H1 (cell line): ENCODE data around the gene TRIM14. TPM values are rescaled to one million over a fixed set of nuclear protein-coding genes. Genes with fewer than 3 reads are reported as not detected.
"Not testable (repeated sequence)": the region's sequence is repeated elsewhere in the genome, so short reads cannot be mapped to it uniquely, and the experiment has no call there.

Source experiments
- CTCF ChIA-PET: fragments of 300-600 bp; sonication (Branson Sonifier 250); formaldehyde crosslinking; loops from one replicate; lab custom pipeline; 2021; ENCODE audit not compliant: partially characterized antibody; lab: Charles Lee
- POLR2A ChIA-PET: fragments of 300-600 bp; sonication (Branson Sonifier 250); formaldehyde crosslinking; loops from one replicate; lab custom pipeline; 2021; ENCODE audit warnings: inconsistent platforms; ENCODE audit not compliant: partially characterized antibody; lab: Charles Lee
- DNase-seq, 2 experiments: peaks; one replicate each; pipeline versions ENCODE4 v3.0.0 to v3.0.0-alpha.2; 2010 to 2022; ENCODE audit warnings: low spot score in 2 of 2, low read depth in 1 of 2, mixed read lengths in 1 of 2
- FAIRE-seq: peaks from 2 replicates; lab custom pipeline; 2011; peaks lifted over from hg19 to GRCh38; lab: Jason Lieb, UNC
- H2AFZ ChIP-seq: 2 replicates; pipeline ENCODE4 v1.8.1; 2012; ENCODE audit warnings: low read length, inconsistent platforms
- H2AK5ac ChIP-seq: 2 replicates; pipeline ENCODE4 v1.6.1; 2013; ENCODE audit warnings: low read depth, low read length
- H2BK120ac ChIP-seq: replicated peaks from 2 replicates; pipeline ENCODE3; 2013; ENCODE audit warnings: low read depth, low read length, inconsistent platforms
- H2BK12ac ChIP-seq: 2 replicates; pipeline ENCODE4 v1.6.1; 2013; ENCODE audit warnings: low read depth, low read length
- H2BK15ac ChIP-seq: 2 replicates; pipeline ENCODE4 v1.6.1; 2013; ENCODE audit warnings: low read length
- H2BK20ac ChIP-seq: 2 replicates; pipeline ENCODE4 v1.6.1; 2013; ENCODE audit warnings: low read length
- H2BK5ac ChIP-seq: 2 replicates; pipeline ENCODE4 v1.6.1; 2013; ENCODE audit warnings: low read depth, low read length
- H3K14ac ChIP-seq: 2 replicates; pipeline ENCODE4 v1.6.1; 2013; ENCODE audit warnings: inconsistent platforms; ENCODE audit not compliant: insufficient read length
- H3K18ac ChIP-seq: 2 replicates; pipeline ENCODE4 v1.6.1; 2013; ENCODE audit warnings: low read length; ENCODE audit errors: extremely low read depth
- H3K23ac ChIP-seq: 2 replicates; pipeline ENCODE4 v1.6.1; 2013; ENCODE audit warnings: inconsistent platforms; ENCODE audit not compliant: insufficient read length
- H3K23me2 ChIP-seq: 2 replicates; pipeline ENCODE4 v1.6.1; 2013; ENCODE audit warnings: low read depth, low read length
- H3K27ac ChIP-seq: 2 replicates; pipeline ENCODE4 v1.6.1; 2011; ENCODE audit warnings: low read depth, low read length, inconsistent platforms
- H3K27me3 ChIP-seq, 4 experiments: replicated peaks in 1 of 4; 1 replicate in 1 of 4; 2 replicates in 3 of 4; pipeline versions ENCODE4 v1.6.1 to v1.8.1; 2011 to 2013; ENCODE audit warnings: low read length in 3 of 4, mild to moderate bottlenecking in 3 of 4, inconsistent platforms in 2 of 4, mixed read lengths in 2 of 4, moderate library complexity in 1 of 4; ENCODE audit not compliant: control insufficient read depth in 3 of 4, insufficient read depth in 3 of 4; ENCODE audit errors: extremely low read depth in 1 of 4
- H3K36me3 ChIP-seq, 4 experiments: 2 replicates each; pipeline versions ENCODE4 v1.6.1 to v1.8.1; 2011 to 2013; ENCODE audit warnings: mild to moderate bottlenecking in 4 of 4, low read length in 3 of 4, moderate library complexity in 2 of 4, control low read depth in 1 of 4, inconsistent platforms in 1 of 4; ENCODE audit not compliant: insufficient read depth in 4 of 4, control insufficient read depth in 2 of 4
- H3K4ac ChIP-seq: replicated peaks from 2 replicates; pipeline ENCODE3; 2013; ENCODE audit warnings: low read length, low read depth, mixed read lengths, inconsistent platforms; ENCODE audit not compliant: insufficient read length
- H3K4me1 ChIP-seq, 4 experiments: replicated peaks in 1 of 4; 1 replicate in 1 of 4; 2 replicates in 3 of 4; pipeline versions ENCODE4 v1.6.1 to v1.8.1; 2011 to 2013; ENCODE audit warnings: low read length in 3 of 4, inconsistent platforms in 2 of 4, mixed read lengths in 1 of 4; ENCODE audit not compliant: insufficient read depth in 4 of 4, control insufficient read depth in 3 of 4
- H3K4me2 ChIP-seq, 2 experiments: 2 replicates each; pipeline versions ENCODE4 v1.6.1 to v1.8.1; 2011 to 2013; ENCODE audit warnings: low read depth in 2 of 2, low read length in 2 of 2, control low read depth in 1 of 2, inconsistent platforms in 1 of 2, mild to moderate bottlenecking in 1 of 2; ENCODE audit not compliant: insufficient read depth in 1 of 2
- H3K4me3 ChIP-seq, 4 experiments: fragments of 200-600, 300-600 bp in 1 of 4; sonication (generic), shearing (Covaris generic), sonication (Bioruptor Twin) in 1 of 4; 2 replicates each; pipeline versions ENCODE4 v1.5.1 to v1.8.1; 2011 to 2016; ENCODE audit warnings: low read length in 4 of 4, low read depth in 3 of 4, control low read depth in 2 of 4, inconsistent platforms in 2 of 4, mild to moderate bottlenecking in 2 of 4, mixed read lengths in 1 of 4, moderate library complexity in 1 of 4; ENCODE audit not compliant: insufficient read depth in 2 of 4; ENCODE audit errors: extremely low read depth in 1 of 4
- H3K56ac ChIP-seq: replicated peaks from 2 replicates; pipeline ENCODE3; 2013; ENCODE audit warnings: low read depth, mild to moderate bottlenecking, mixed read lengths, low read length, inconsistent platforms; ENCODE audit not compliant: insufficient read length
- H3K79me1 ChIP-seq: 2 replicates; pipeline ENCODE4 v1.6.1; 2013; ENCODE audit warnings: low read depth, low read length, control low read depth
- H3K79me2 ChIP-seq, 2 experiments: 2 replicates each; pipeline versions ENCODE4 v1.6.1 to v1.8.1; 2012 to 2013; ENCODE audit warnings: low read length in 2 of 2, mild to moderate bottlenecking in 2 of 2, inconsistent platforms in 1 of 2; ENCODE audit not compliant: insufficient read depth in 2 of 2, control insufficient read depth in 1 of 2
- H3K9ac ChIP-seq, 4 experiments: replicated peaks in 1 of 4; 1 replicate in 1 of 4; 2 replicates in 3 of 4; pipeline versions ENCODE4 v1.6.1 to v1.8.1; 2011 to 2013; ENCODE audit warnings: low read depth in 3 of 4, low read length in 3 of 4, control low read depth in 2 of 4, mild to moderate bottlenecking in 2 of 4, moderate library complexity in 2 of 4, inconsistent platforms in 1 of 4; ENCODE audit errors: extremely low read depth in 1 of 4
- H3K9me3 ChIP-seq, 2 experiments: 2 replicates each; pipeline versions ENCODE4 v1.6.1 to v1.8.1; 2012 to 2013; ENCODE audit warnings: mild to moderate bottlenecking in 2 of 2, moderate library complexity in 2 of 2, control low read depth in 1 of 2, inconsistent platforms in 1 of 2, low read depth in 1 of 2, low read length in 1 of 2, mixed read lengths in 1 of 2; ENCODE audit not compliant: insufficient read depth in 2 of 2
- H4K20me1 ChIP-seq, 2 experiments: replicated peaks in 1 of 2; 2 replicates each; pipeline versions ENCODE3 to v1.8.1; 2011 to 2013; ENCODE audit warnings: inconsistent platforms in 2 of 2, low read length in 2 of 2, mild to moderate bottlenecking in 1 of 2; ENCODE audit not compliant: insufficient read depth in 2 of 2, control insufficient read depth in 1 of 2
- H4K5ac ChIP-seq: 2 replicates; pipeline ENCODE4 v1.6.1; 2013; ENCODE audit warnings: low read length, low read depth, mixed read lengths, inconsistent platforms; ENCODE audit not compliant: insufficient read length
- H4K8ac ChIP-seq: 2 replicates; pipeline ENCODE4 v1.8.0; 2013; ENCODE audit warnings: mild to moderate bottlenecking, moderate library complexity, low read length, inconsistent platforms; ENCODE audit not compliant: insufficient read depth; ENCODE audit errors: extremely low read depth
- H4K91ac ChIP-seq: replicated peaks from 2 replicates; pipeline ENCODE3; 2013; ENCODE audit warnings: low read length, mixed read lengths, inconsistent platforms; ENCODE audit not compliant: insufficient read length
- JUND ChIP-seq: IDR thresholded peaks from 2 replicates; pipeline ENCODE4 v1.6.1; 2011; ENCODE audit warnings: mild to moderate bottlenecking, improper control_type of control experiment, low read length
- KDM5A ChIP-seq: fragments of 200-600 bp; IDR thresholded peaks from 2 replicates; pipeline ENCODE4 v1.7.1; 2012; ENCODE audit warnings: mild to moderate bottlenecking, low read length, inconsistent platforms, mixed read lengths
- RNF2 ChIP-seq: fragments of 200-900, 300-1000 bp; sonication (generic); IDR thresholded peaks from 2 replicates; pipeline ENCODE4 v1.7.1; 2016; ENCODE audit warnings: borderline replicate concordance, low read depth, mild to moderate bottlenecking, antibody characterized with exemption, low read length; ENCODE audit not compliant: poor library complexity, severe bottlenecking; ENCODE audit errors: missing control alignments
- WGBS, 2 experiments: shearing (Covaris generic) in 1 of 2; methylation state at CpG; one replicate each; pipeline versions ENCODE4 v1.1.6 to v1.1.7; 2013 to 2015; ENCODE audit warnings: low lambda C conversion rate in 2 of 2, mixed read lengths in 2 of 2, inconsistent platforms in 1 of 2, low coverage in 1 of 2, missing lambda C conversion rate in 1 of 2; ENCODE audit not compliant: insufficient replicate concordance in 2 of 2, insufficient coverage in 1 of 2, insufficient read length in 1 of 2; ENCODE audit errors: extremely low coverage in 1 of 2, missing lambda C conversion rate in 1 of 2; 5-methylcytosine and 5-hydroxymethylcytosine counted together
- polyA plus RNA-seq, 7 experiments: library from polyadenylated mRNA; depleted of rRNA in 3 of 7; stranded (reverse) in 5 of 7; unstranded in 2 of 7; fragments of >200 nt in 5 of 7; fragments of 200-250 nt in 2 of 7; gene quantifications; 1 replicate in 5 of 7; 2 replicates in 1 of 7; 4 replicates in 1 of 7; pipeline versions ENCODE4 v1.2.1 to v1.2.3, GENCODE V29; 2011 to 2013; ENCODE audit warnings: missing spikeins in 2 of 7, mixed read lengths in 2 of 7
- total RNA-seq: library from RNA; stranded (reverse); fragmentation: NEBNext Ultra II Directional; extraction: Animal tissue kit (Norgen Biotek cat#: 25700); gene quantifications from 2 replicates; pipeline ENCODE4 v1.2.1, GENCODE V29; 2021

The TRIM14 gene
- total and polyA plus RNA-seq, 2 of the 8 experiments (the other 6 are each of a cell fraction or from before 2014, with no cell fraction given): 9.2 to 19.4 TPM

GRCh38 chr9:98020476-98021145 lies 98.4 kb downstream of the TRIM14 start (continued):
- TF ChIP-seq JUND: no peak
- TF ChIP-seq KDM5A: no peak
- TF ChIP-seq RNF2: no peak

- not testable (repeated sequence) for H3K14ac ChIP-seq, H4K20me1 ChIP-seq, H3K9ac ChIP-seq, H2BK120ac ChIP-seq, H3K9me3 ChIP-seq, H3K79me1 ChIP-seq, H4K8ac ChIP-seq, H4K5ac ChIP-seq, H4K91ac ChIP-seq, H3K18ac ChIP-seq, H3K4ac ChIP-seq, H3K4me3 ChIP-seq, H3K4me2 ChIP-seq, DNase-seq, FAIRE-seq, H3K23ac ChIP-seq, H2AK5ac ChIP-seq, H3K27ac ChIP-seq, H2BK20ac ChIP-seq, H2BK12ac ChIP-seq, H3K56ac ChIP-seq, H2BK15ac ChIP-seq, H3K4me1 ChIP-seq, H3K23me2 ChIP-seq, H2AFZ ChIP-seq, H3K27me3 ChIP-seq, H3K79me2 ChIP-seq, H2BK5ac ChIP-seq
- whole genome bisulfite sequencing, 2 experiments: 75% methylated on average over 5 of the region's 5 CpGs; no CpG with 5 or more reads in 1 of the 2 experiments
- ChIA-PET POLR2A (interaction anchor here (1.2 kb wide), 1 partner anchor 10 kb away, joined by 3 read pairs; no protein-coding TSS in a partner anchor), CTCF (interaction anchor here (1.1 to 1.9 kb wide), 8 partner anchors 8 to 25 kb away, joined by 3 to 7 read pairs (median 4); no protein-coding TSS in a partner anchor)
- peaks cover 0 to 17% (median 5%) of the 10 kb centered on the region in 4 experiments; a peak in 5 of 8 replicates for H3K36me3 ChIP-seq
Observed at GRCh38 chr9:98019869-98020268, 99.2 kb downstream of the TRIM14 start.
